GM19452 (cell line): ENCODE measurements around the gene SLC31A1.
"Not testable (repeated sequence)": the region's sequence is repeated elsewhere in the genome, so short reads cannot be mapped to it uniquely, and the experiment has no call there.

ENCODE experiments used
- ATAC-seq: cut with Tn5 transposase; IDR thresholded peaks from one replicate; pipeline ENCODE4 v1.9.1; 2021; ENCODE audit not compliant: unreplicated experiment

Gene SLC31A1

DNA sequence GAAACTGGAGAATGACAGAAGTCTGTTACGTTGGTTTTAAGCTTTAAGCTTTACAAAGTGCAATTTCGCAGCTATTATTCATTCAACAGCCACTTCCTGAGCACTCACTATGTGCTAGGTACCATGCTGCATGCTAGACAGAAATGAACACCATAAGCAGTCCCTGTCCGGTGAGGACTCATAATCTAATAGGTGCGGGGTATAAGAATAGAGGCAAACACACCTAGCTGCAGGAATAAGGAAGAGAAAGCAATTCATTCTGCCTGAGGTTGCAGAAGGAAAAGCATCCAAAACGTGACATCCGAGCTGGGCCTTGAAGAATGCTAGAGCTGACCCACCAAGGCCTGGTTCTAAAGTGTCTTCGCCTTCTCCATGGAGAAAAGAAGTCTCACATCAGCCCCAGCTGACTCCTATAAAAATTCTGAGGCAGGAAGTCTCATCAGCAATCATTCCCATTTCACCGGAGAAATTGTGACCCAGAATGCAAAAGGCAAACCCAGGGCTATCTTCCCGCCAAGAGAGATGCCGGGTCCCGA, 809 bp upstream of the SLC31A1 start:
- ATAC-seq: no peak

- ATAC-seq: no peak
Observed at GRCh38 chr9:113221800-113222481, 597 bp downstream of the SLC31A1 start.

- ATAC-seq: no peak
Observed at GRCh38 chr9:113222482-113222841, 1.1 kb downstream of the SLC31A1 start.

GRCh38 chr9:113223963-113224362, 2.6 kb downstream of the SLC31A1 start:
- no peak for ATAC-seq

GRCh38 chr9:113227436-113227835, 6.1 kb downstream of the SLC31A1 start:
- no peak for ATAC-seq

DNA sequence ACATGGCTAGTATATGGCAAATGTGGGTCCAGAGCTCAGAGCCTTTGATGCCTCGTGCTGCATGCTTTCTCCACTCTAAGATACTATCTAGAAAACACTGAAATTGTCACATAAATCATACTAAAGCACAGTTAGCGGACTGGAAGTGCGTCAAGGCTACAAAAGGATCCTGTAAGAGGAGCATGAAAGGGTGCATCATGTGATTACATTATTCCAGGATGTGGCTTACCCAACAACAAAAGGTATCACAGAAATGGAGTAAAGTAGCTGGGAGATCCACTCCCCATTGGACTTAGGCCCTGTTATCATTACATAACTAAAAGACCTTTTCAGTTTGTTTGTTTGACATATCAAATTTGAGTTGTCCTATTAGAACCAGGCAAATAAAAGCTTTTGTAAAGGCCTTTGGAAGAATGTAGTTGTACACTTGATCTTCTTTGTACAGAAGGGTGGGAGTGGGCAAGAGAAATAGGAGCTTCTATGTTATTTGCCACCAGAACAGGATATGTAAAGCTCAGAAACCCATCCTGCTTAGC, 6.9 kb downstream of the SLC31A1 start:
- ATAC-seq: no peak

DNA sequence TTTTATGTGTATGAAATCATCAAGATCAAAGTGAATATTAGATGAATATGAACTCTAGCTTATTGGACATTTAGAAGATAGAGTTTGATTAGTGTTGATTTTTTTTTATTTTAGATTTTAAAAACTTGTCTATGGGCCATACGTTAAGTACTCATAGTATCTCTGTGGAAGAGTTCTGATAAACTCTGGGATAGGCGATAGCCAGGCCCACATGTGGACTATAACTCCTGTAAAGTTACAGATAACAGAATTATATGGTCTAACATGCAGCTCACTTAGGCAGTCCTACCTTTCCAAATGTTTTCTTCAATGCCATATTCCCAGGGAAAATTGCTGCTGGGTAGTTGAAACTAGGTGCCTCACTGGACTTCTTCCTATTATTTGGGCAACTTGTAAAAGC, 10.4 kb downstream of the SLC31A1 start:
- ATAC-seq: no peak

GRCh38 chr9:113235701-113236255, 14.4 kb downstream of the SLC31A1 start:
- ATAC-seq: not testable (repeated sequence)

DNA sequence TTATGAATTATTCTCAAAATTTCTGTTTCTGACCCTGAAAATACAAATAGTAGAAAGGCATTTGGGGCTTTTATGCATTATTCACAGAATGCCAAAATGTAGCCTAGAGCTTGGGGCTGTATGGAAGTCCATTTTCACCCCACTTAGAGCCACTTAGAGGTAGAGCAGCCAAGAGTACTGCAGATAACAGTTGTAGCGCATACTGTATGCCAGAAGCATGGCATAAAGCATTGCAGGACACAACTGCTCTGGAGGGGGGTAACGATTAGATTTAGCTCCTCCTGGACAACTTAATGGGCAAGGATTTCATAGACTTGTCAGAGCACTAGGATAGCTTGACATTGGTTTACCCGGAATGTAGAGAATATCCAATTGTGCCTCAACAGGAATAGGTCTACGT, 15.7 kb downstream of the SLC31A1 start:
- no peak for ATAC-seq

- no peak for ATAC-seq
Observed at GRCh38 chr9:113238202-113238858, 17.0 kb downstream of the SLC31A1 start.

DNA sequence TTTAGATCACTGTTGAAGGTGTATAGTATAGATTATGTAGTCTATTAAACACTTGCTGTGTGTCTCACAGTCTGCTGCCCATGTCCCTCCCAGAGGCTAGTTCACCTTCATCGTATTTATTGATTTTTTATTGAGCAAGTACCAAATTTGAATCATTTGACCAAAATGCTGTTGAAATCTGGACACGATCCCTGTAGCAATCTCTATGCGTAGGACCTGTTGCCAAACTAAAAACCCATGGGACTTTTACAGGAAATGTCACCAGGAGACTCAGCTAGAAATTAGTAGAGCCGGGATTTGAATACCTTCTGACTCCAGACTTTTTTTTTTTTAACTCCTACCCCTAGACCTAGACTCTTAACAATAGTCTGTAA, 17.5 kb downstream of the SLC31A1 start:
- no peak for ATAC-seq

- no peak for ATAC-seq
Observed at GRCh38 chr9:113241161-113241560, 19.8 kb downstream of the SLC31A1 start.

DNA sequence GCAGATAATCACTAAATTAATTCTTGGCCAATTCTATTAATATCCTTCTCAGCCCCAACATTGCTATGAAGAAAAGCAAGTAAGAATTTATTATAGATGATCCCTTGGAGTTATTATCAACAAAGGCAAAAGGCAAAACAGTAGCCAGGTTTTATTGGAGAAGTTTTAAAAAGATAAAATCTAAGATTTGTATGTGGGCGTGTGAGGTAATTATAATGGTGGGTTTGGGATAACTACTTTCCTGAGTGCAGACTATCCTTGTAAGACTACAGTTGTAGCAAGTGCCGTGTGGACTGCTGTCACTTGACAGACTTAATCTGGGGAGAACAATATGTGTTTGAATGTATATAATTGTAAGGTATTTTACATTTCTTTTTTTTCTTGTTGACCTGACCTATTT, 23.2 kb downstream of the SLC31A1 start:
- ATAC-seq: no peak

DNA sequence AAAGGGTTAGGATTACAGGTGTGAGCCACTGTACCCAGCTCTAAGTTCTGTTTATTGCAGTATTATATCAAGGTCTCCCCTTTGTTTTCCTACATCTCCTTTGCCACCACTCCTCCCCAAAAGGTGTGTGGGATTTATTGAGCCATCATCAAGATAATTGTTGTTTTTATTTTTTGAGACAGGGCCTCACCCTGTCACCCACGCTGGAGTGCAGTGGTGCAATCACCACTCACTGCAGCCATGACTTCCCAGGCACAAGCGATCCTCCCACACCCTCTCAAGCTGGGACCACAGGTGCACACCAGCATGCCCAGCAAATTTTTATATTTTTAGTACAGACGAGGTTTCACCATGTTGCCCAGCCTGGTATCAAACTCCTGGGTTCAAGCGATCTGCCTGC, 24.6 kb downstream of the SLC31A1 start:
- no peak for ATAC-seq

- no peak for ATAC-seq
Observed at GRCh38 chr9:113246928-113247327, 25.6 kb downstream of the SLC31A1 start.

- no peak for ATAC-seq
Observed at GRCh38 chr9:113247640-113248039, 26.3 kb downstream of the SLC31A1 start.

DNA sequence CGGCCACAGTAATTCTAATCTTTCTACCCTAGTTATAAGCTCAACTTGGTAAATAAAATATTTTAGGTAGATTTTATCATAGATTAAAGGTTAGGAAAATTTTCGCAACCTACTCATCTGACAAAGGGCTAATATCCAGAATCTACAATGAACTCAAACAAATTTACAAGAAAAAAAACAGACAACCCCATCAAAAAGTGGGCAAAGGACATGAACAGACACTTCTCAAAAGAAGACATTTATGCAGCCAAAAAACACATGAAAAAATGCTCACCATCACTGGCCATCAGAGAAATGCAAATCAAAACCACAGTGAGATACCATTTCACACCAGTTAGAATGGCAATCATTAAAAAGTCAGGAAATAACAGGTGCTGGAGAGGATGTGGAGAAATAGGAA, 28.3 kb downstream of the SLC31A1 start:
- ATAC-seq: not testable (repeated sequence)

DNA sequence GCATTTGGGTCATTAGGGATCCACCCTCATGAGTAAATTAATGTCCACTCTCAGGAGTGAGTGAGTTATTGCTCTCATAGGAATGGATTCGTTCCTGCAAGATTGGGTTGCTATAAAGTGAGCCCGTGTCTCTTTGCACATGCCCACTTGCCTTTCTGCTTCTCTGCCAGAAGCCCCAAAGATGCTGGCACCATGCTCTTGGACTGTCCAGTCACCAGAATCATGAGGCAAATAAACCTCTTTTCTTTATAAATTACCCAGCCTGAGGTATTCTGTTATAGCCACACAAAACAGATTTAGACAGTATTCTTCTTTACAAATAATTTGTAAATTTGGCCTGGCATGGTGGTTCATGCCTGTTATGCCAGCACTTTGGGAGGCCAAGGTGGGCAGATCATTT, 29.5 kb downstream of the SLC31A1 start:
- no peak for ATAC-seq

DNA sequence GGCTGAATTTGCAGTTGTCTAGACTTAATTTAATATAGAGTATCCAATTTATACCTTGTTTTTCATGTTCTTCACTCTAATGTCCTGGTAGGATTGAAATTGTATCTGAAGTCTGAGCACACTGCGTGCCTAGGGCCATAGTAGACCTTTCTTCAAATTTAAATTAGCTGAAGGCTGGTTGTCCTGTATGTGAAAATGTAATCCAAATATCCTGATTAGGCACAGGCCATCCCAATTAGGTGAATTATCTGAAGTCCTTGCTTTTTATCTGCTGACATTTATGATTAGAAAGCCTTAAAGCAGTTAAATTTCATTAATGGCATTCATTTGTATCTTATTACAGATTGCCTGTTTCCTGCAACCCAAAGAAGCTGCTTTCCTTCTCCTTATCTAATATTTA, 33.6 kb downstream of the SLC31A1 start:
- ATAC-seq: no peak

GRCh38 chr9:113255438-113255837, 34.1 kb downstream of the SLC31A1 start:
- no peak for ATAC-seq

GRCh38 chr9:113257863-113258262, 36.5 kb downstream of the SLC31A1 start:
- ATAC-seq: no peak

- ATAC-seq: no peak
Observed at GRCh38 chr9:113258282-113258681, 36.9 kb downstream of the SLC31A1 start.
